Caki2 (cell line): ENCODE data around the gene GRIP2. TPM values are rescaled to one million over a fixed set of nuclear protein-coding genes. Genes with fewer than 3 reads are reported as not detected.

Experiments
- DNase-seq: peaks from one replicate; pipeline ENCODE4 v3.0.0-alpha.2; 2015; ENCODE audit warnings: low read depth
- in situ Hi-C: cut with HindIII; loops from 2 replicates; pipeline ENCODE4 v1.10.0; 2016; ENCODE audit warnings: low sequenced_read_pairs, low pct_unique_long_range_greater_than_20kb, mixed read lengths
- total RNA-seq: library from RNA; depleted of rRNA; stranded (reverse); fragments of >200 nt; shearing (Covaris generic); gene quantifications from 2 replicates; pipeline ENCODE4 v1.2.3, GENCODE V29; 2014; ENCODE audit warnings: low replicate concordance

GRIP2 gene
- total RNA-seq, 1 experiment from 2014 or later, result 0.68 TPM

DNA sequence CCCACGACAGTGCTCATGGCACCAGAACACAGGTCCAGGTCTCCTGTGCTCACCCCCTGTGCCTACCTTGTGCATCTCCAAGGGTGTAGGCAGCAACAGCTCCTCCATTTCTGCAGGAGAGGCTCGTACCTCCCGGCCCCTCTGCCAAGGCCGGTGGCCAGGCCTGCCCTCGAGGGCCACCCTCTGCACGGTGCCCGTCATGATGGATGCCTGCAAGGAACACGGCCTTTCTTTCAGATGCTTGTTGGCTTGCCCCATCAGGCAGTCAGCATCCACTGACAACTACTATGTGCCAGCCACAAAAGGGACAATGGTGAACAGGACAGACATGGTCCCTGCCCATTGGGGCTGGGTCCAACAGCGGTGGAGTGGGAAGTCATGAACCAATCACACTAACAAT, 43.8 kb downstream of the GRIP2 start:
- in situ Hi-C loops, result no loop called here
- DNase-seq, result no peak

DNA sequence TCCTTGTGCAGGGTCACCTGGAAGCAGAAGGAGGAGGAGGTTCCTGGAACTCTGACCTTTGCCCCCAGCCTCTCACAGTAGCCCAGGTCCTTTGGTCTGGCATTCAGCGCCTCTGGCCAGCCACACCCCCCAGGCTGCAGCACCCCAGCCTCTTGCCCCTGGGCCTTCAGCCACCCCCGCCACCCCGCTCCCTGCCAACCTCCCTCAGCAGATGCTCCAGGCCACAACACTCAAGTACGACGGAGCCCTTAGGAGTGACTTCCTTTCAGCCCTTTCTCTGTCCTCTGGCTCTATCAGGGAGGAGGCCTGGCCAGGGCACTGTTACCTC, 45.2 kb downstream of the GRIP2 start:
- DNase-seq, result no peak
- in situ Hi-C loops, result no loop called here

DNA sequence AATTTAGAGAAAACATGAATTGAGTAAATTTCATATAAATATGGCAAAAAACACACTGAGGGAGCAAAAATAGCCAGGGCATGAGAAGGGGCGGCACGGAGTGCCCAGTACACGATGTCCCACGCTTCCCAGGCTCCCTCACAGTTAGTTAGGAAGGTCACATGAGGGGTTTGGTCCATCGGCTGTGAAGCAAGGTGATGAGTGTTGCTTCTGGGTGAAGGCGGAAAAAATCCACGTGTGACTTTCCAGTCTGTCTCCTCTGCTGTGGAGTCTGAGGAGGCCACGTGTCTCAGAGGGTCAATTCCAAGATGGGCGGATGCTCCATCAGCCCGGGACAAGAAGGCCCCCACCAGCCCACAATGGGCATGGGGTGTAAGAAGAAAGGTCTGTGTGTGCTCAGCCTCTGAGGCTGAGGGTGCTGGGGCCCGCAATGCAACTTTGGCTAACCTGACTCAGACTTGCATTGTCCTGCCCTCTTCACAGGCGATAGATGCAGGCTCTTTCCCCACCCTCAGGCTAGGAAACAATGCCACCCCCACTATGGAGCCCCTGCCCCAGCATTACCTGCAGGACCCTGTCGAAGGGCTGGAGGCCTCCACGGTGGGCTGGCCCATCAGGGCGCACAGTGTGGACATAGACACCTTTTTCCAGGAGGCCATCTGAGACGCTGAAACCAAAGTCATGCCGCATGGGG, 45.7 kb downstream of the GRIP2 start:
- DNase-seq, result no peak
- in situ Hi-C loops, result no loop called here

DNA sequence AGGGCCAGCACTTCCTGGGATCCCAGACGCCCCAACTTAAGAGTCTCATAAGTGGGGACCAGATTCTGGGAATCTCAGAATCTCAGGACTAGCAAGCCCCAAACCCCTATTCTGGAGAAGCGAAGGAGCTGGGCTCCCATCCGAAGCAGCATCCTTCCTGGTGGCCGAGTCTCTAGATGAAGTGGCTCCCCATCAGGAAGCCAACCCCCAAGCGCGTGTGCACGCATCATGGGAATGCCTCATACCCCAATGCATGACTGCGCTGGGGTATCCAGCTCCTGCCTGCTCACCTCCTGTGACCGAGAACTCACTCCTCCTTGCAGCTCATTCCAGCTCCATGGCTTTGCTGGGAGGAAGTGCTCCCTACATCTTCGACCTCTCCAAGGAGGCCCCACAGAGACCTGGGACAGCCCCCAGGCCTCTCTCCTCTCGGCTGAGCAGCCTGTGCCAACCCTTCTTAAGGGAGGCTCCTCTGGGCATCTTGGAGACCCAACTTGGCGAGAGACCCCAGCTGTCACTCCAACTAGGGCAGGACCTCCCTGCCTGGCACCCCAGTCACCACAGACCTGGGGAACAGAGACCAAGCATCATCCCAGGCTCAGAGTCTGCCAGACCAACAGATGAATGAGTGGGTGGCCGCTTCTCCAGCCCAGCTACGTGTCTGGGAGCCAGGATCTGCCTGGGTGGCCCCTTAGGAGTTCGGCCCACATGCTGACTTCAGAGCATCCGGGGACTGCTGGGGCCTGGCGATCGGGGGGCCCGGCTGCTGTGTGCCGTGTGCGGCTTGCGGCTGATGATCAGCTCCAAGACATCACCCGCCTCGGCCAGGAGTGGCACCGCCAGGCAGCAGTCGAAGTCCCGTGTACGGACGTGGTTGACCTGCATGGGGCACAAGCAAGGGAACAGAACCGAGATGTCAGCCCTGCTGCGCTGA, 46.9 kb downstream of the GRIP2 start:
- in situ Hi-C loops, result no loop called here
- DNase-seq, result no peak

DNA sequence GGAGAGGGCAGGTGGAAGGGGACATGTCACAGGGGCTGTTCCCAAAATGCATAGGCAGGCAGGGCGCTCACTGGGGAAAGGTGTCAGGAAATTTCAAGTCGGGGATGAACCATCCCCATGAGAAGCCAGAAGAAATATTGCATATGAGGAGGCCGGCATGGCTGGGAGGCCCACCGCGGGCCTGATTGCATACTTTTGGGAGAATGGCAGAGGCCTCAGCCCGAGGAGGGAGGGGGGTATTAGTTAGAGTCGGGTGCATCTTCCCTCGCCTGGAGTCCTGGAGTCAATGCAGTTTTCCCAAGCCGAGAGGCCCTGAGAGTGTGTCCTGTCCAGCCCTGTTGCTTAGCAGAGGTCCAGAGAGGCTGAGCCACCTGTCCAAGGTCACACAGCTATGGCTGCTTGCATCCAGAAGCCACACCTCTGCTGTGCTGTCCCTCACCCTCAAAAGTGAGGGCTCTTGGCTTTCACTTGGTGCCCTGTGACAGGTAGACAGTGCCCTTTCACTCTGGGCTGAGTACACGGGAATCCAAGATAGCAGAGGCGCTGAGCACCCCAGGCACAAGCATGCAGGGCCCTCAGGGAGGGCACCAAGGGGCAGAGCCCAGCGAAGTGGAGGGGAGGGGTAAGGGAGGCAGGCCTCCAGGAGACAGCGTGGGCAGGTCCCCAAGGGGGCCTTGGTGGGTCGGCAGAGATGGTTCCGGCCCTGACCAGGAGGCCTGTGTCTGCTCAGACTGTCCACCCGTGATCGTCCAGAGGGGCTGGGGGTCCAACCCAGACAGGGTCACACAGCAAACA, 48.5 kb downstream of the GRIP2 start:
- DNase-seq, result no peak
- in situ Hi-C loops, result no loop called here

DNA sequence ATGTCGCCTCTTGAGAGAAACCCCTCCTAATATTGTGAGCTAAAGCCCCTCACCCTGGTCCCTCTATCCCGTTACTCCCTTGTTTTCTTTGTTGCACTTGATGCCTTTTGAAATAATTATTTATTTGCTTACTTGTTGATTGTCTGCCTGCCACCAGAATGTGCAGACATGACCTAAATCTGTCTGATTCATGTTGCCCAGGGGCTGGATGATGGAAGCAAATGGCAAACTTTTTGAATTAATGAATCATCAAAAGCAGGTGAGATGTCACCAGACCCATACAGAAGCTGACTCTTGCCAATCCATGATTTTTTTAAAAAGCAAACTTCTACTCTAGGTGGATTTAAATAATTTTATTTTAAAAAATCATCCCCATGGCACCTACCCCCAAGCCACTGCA, 49.3 kb downstream of the GRIP2 start:
- in situ Hi-C loops, result no loop called here
- no peak for DNase-seq

DNA sequence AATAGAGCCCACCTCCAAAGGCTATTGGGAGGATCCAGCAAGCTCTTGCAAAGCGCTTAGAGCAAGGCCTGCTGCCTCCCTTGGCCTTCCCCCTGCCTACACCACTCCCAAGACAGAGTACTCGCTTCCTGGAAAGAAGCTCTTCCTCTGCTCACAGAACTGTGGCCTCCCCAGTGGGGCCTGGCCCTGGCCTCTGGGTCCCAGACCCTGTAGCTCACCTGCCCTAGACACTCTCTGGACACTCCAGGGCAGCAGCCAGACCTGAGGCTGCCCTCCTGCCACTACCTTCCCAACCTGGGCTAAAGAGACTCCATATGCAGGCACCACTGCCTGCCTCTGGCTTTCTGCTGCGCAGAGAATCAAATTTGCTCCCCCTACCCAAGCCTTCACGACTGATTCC, 49.9 kb downstream of the GRIP2 start:
- in situ Hi-C loops, result no loop called here
- no peak for DNase-seq

DNA sequence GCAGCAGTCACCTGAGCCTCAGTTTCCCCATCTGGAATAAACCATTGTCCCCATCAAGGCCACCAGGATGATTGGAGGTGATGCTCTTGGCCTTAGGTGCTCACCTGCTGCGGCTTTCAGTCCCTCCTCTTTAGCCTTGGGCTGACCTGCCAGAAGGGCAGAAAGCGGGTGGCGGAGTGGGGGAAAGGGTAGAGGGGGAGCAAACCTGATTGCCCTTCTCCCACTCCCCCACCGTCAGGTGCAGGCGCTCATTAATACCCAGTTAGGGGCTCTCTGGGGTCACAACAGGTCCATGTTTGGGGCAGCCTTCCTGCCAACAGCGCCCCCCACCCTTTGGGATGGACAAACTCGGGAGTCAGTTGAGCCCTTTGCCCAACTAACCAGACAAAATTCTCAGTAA, 50.5 kb downstream of the GRIP2 start:
- DNase-seq, result no peak
- in situ Hi-C loops, result no loop called here

DNA sequence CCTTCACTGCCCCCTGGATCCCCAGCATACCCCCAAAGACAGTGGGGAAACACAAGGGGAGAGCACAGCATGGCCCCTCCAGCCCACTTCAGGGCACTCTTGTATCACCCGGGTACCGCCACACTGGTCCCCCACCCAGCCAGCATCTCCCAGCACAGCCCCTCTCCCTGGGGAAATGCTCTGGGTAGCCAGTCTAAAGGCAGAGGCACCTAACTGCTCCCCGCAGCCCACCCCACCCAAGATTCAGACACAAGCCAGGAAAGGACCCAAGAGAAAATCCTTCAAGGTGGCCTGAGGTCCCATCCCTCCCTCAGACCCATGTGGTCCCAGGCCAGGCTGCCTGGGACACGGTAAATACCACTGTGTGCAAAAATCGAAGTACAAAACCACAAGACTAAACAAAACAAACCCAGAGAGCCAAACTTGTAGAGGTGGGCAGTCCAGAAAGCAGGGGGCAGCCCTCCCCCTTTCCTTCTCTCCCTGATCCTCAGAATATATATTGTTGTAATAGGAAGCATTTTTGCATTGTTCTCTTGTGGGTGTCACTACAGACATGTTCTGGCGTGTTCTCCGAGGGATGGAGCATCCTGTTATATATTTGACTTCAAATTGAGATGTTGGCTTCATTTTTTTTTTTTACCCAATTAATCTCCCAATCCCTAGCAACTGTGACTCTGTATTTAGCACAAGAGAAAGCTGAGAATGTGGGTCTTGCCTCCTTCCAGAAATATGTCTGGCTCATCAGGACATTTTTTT, 51.7 kb downstream of the GRIP2 start:
- in situ Hi-C loops, result no loop called here
- no peak for DNase-seq

DNA sequence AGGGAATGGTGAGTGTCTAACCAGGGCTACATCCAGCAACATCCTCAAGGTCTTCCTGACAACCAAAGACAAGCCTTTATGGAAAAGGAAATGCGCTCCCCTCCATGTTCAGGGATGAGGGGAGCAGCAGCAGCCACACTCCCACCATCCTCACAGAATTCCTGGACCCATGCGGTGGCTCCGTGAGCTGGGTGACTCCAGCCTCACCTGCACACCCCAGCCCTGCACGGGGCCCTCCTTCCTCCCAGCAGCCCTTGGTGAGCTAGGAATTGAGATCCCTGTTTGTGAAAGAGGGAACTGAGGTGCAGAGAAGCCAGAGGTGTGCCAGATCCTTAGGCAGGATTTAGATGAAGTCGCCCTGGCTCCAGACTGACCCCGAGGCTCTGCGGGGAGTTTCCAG, 52.3 kb downstream of the GRIP2 start:
- in situ Hi-C loops, result no loop called here
- DNase-seq, result no peak

DNA sequence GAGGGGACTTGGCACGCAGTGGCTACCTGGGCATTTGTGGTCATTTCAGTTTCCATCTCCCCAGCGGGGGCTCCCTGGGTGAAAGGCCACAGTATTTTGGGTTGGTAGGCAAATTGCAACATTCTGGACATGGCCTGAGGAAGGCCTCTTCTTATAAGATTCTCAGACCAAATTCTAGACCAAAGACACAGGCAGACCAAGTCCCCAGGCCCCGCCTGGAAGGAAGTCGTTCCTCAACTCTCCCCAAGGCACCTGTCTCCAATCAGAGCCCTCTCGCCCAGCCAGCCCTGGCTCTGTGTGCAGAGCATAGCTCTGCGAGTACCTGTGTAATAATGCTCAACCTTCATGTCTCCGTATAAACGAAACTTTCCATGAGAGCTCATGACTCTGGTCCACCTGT, 53.1 kb downstream of the GRIP2 start:
- DNase-seq, result no peak
- in situ Hi-C loops, result no loop called here

DNA sequence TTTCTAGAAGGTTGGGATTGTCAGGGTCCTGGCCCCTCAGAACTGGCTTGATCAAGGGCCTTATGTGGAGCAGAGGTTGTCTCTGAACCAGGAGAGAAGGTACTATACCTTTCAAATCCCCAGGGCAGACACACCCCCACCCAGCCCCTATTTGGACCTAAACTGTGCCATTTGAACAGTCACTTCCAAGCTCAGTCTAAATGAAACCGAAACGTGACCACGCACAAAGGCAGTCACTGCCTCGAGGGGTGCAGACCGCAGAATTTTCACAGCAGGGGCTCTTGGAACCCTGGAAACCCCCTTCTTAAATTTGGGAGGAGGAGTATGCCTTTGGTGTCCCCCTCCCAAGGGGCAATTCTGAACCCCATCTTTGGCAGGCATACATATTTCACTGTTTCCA, 53.7 kb downstream of the GRIP2 start:
- in situ Hi-C loops, result no loop called here
- DNase-seq, result no peak

DNA sequence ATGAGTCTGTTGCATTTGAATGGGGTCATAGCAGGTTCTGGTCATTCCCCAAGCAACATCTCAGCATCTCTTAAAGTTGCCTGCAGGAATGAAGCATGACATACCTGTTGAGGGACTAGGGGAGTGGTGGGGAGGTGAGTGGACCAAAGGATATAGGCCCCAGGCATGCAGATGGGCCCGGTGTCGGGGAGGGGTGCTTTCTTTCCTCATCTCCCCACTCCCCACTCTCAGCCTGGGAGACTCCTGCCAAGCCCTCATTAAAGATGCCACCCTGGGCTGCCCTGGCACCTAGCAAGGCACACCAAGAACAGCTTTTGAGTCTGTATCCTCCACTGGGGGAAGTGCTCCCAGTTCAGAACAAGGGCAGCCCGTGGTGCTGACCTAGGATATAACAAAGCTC, 54.2 kb downstream of the GRIP2 start:
- DNase-seq, result no peak
- in situ Hi-C loops, result no loop called here

DNA sequence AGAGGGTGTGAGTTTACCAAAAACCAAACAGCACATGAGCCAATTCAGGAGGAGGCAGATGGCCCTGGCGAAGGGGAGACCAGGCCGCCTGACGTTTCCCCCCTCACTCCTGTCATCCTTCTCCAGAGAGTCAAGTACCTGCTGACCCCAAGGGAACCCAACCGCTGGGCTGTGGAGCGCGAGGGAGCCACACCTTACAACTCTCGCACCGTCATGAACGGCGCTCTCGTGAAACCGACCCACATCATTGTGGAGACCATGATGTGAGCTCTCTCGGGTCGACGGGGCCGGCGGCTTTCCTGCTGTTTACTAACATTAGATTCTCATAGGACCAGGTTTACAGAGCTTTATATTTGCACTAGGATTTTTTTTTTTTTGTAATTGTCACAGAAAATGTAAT, 55.4 kb downstream of the GRIP2 start:
- in situ Hi-C loops, result no loop called here
- no peak for DNase-seq

DNA sequence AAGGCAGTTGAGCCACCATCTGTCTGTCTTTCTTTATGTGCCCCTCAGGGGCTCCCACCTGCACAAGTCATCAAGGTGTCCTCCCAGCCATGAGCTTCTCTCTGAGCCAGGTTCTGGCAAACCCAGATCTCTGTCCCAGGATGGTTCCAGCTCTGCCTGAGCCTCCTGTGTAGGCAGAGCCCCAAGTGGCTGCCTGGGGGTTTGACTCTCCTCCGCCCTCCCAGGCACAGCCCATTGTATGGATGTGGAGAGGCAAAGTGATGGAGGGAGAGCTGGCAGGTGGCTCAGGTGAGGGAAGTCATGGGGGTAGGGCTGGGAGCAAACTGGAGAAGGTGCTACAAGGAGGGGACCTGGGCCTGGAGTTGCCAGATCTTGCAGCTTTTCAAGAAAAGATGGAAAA, 56.9 kb downstream of the GRIP2 start:
- DNase-seq, result no peak
- in situ Hi-C loops, result no loop called here

DNA sequence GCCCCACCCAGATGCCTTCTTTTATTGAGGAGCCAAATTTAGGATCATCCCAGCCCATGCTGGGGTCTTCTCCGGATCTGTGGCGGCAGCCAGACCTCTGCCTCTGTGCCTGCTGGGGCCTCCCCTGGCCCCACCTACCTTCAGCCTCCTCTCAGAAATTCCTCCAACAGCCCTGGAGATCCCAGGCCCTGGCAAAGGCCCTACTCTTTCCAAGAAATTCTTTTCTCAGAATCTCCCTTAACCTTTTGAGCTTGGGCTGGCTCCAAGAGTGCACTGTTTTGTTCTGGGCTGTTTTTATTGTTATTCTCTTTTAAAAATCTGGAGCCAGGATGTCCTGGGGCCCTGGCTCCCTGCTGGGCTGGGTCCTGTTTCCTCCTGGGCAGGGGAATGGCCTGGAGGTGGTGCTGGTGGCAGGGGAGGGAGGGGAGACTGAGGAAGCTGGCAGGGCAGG, 57.8 kb downstream of the GRIP2 start:
- in situ Hi-C loops, result no loop called here
- DNase-seq, result no peak

DNA sequence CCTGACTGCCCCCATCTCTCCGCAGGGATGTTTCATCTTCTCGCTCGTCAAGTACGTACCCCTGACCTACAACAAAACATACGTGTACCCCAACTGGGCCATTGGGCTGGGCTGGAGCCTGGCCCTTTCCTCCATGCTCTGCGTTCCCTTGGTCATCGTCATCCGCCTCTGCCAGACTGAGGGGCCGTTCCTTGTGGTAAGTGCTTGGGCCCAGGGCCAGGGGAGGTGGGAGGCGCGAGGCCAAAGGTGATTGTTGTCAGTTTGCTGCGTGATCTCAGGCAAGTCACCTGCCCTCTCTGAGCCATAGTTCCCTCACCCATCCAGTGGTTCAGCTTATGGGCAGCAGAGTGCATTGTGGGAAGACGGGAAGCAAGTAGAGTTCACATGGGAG, 58.5 kb downstream of the GRIP2 start:
- no peak for DNase-seq
- in situ Hi-C loops, result no loop called here

DNA sequence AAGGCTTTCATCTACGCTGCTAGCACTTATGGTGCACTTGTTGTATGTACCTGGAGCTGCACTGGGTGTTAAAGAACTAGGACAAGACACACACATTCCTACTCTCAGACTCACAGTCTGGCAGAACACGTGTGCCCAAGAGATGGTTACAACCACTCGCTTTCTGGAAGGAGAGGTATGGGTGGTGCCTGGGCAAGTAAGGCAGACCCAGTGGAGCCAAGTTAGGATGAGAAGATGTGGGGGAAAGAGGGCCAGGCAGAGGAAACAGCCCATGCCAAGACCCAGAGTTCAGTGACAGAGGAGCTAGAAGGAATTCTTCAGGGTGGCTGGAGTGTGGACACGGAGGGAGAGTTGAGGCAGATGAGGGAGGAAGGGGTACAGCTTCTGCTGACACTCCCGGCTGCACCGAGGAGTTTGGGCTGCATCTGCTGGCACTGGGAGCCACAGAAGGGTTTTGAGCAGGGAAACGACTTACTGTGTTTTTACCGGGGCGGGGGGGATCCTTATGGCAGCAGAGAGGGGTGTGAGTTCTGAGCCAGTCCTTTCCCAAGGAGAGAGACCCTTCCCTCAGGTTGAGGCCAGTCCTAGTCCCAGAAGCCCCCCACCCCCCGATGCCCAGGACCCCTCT, 59.0 kb downstream of the GRIP2 start:
- in situ Hi-C loops, result no loop called here
- no peak for DNase-seq
